Uterus (tissue), 2 donors: ENCODE data around the gene RAB11A.

Experiments used
- CTCF ChIP-seq, 4 experiments: fragments of 200-600 bp in 2 of 4; fragments of 450-650 bp in 2 of 4; sonication (generic) in 2 of 4; IDR thresholded peaks; one replicate each; pipeline ENCODE4 v1.5.1; 2016 to 2019; ENCODE audit warnings: antibody characterized with exemption in 4 of 4, mild to moderate bottlenecking in 2 of 4, moderate library complexity in 1 of 4
- POLR2A ChIP-seq, 2 donors: fragments of 450-650 bp; IDR thresholded peaks; one replicate each; pipeline ENCODE4 v1.6.1; 2016; ENCODE audit warnings: antibody characterized with exemption in 2 of 2, mild to moderate bottlenecking in 1 of 2, moderate library complexity in 1 of 2

GRCh38 chr15:65940618-65940909 is 71.3 kb downstream of the RAB11A start:
- no peak for TF ChIP-seq CTCF (IDR thresholded peaks at IDR 0.05)
- TF ChIP-seq POLR2A (IDR thresholded peaks at IDR 0.05), result no peak
